IMR-90 (cell line): ENCODE results near the gene ZNF609. TPM values are rescaled to one million over a fixed set of nuclear protein-coding genes. Genes with fewer than 3 reads are reported as not detected.
A peak's percentile ranks its signal among the peaks of the same experiment; 100 is the strongest.

Experiments
- ATAC-seq: fragments of 200-7000 bp; cut with Tn5 transposase; 2 replicates; pipeline ENCODE4 v1.9.1; 2020; ENCODE audit warnings: low read depth, mild to moderate bottlenecking, moderate library complexity
- BruUV-seq: library from RNA; stranded (reverse); fragments of 400-500 nt; replicated peaks from 2 replicates; lab custom pipeline; 2021; lab: Mats Ljungman, UMichigan
- CTCF ChIA-PET: fragments of 300-600 bp; formaldehyde crosslinking; extraction: SDS; loops from one replicate; lab custom pipeline; 2021; ENCODE audit warnings: antibody characterized with exemption; lab: Yijun Ruan, JAX
- POLR2A ChIA-PET: fragments of 300-600 bp; sonication (Branson Sonifier 250); formaldehyde crosslinking; loops from one replicate; lab custom pipeline; 2022; ENCODE audit warnings: antibody characterized with exemption; ENCODE audit not compliant: unreplicated experiment; lab: Charles Lee
- DNase-seq: peaks from one replicate; pipeline ENCODE4 v3.0.0; 2013
- H2AFZ ChIP-seq: replicated peaks from 2 replicates; pipeline ENCODE3; 2013; ENCODE audit warnings: low read length, mild to moderate bottlenecking; ENCODE audit not compliant: poor library complexity
- H2AK5ac ChIP-seq: 2 replicates; pipeline ENCODE4 v1.6.1; 2013; ENCODE audit warnings: low read depth, low read length, inconsistent platforms
- H2AK9ac ChIP-seq: replicated peaks from 2 replicates; pipeline ENCODE3; 2013; ENCODE audit warnings: mild to moderate bottlenecking, low read depth, low read length, moderate library complexity; ENCODE audit not compliant: poor library complexity
- H2BK120ac ChIP-seq: 2 replicates; pipeline ENCODE4 v1.6.1; 2013; ENCODE audit warnings: low read depth, low read length, inconsistent platforms
- H2BK15ac ChIP-seq: 3 replicates; pipeline ENCODE4 v1.6.1; 2013; ENCODE audit warnings: low read depth, low read length, inconsistent platforms
- H2BK20ac ChIP-seq: 2 replicates; pipeline ENCODE4 v1.6.1; 2013; ENCODE audit warnings: low read depth, mild to moderate bottlenecking, inconsistent platforms, low read length, moderate library complexity
- H2BK5ac ChIP-seq: 2 replicates; pipeline ENCODE4 v1.6.1; 2013; ENCODE audit warnings: mild to moderate bottlenecking, low read depth, low read length, inconsistent platforms; ENCODE audit not compliant: poor library complexity, severe bottlenecking
- H3K14ac ChIP-seq: replicated peaks from 2 replicates; pipeline ENCODE4 v1.6.1; 2013; ENCODE audit warnings: low read depth, low read length, inconsistent platforms
- H3K18ac ChIP-seq: 2 replicates; pipeline ENCODE4 v1.6.1; 2013; ENCODE audit warnings: low read depth, low read length, control low read depth
- H3K23ac ChIP-seq: 2 replicates; pipeline ENCODE4 v1.6.1; 2013; ENCODE audit warnings: low read depth, low read length, inconsistent platforms
- H3K27ac ChIP-seq: 2 replicates; pipeline ENCODE4 v1.5.1; 2013; ENCODE audit warnings: mild to moderate bottlenecking, control low read depth, low read length; ENCODE audit not compliant: insufficient read depth
- H3K27me3 ChIP-seq: 2 replicates; pipeline ENCODE4 v1.6.1; 2013; ENCODE audit warnings: low read length; ENCODE audit not compliant: control insufficient read depth, insufficient read depth
- H3K36me3 ChIP-seq: 2 replicates; pipeline ENCODE4 v1.6.1; 2013; ENCODE audit warnings: low read length, mixed read lengths; ENCODE audit not compliant: control insufficient read depth, insufficient read depth
- H3K4ac ChIP-seq: 2 replicates; pipeline ENCODE4 v1.6.1; 2013; ENCODE audit warnings: low read depth, low read length, inconsistent platforms
- H3K4me1 ChIP-seq: 2 replicates; pipeline ENCODE4 v1.6.1; 2013; ENCODE audit warnings: low read length, mixed read lengths; ENCODE audit not compliant: control insufficient read depth, insufficient read depth
- H3K4me2 ChIP-seq: 2 replicates; pipeline ENCODE4 v1.6.1; 2013; ENCODE audit warnings: low read depth, mild to moderate bottlenecking, control low read depth, low read length, moderate library complexity
- H3K4me3 ChIP-seq: 2 replicates; pipeline ENCODE4 v1.5.1; 2013; ENCODE audit warnings: low read depth, mild to moderate bottlenecking, control low read depth, low read length, moderate library complexity; ENCODE audit not compliant: insufficient read depth
- H3K56ac ChIP-seq: 2 replicates; pipeline ENCODE4 v1.6.1; 2013; ENCODE audit warnings: low read length, inconsistent platforms; ENCODE audit not compliant: insufficient read depth; ENCODE audit errors: extremely low read depth
- H3K79me1 ChIP-seq, 2 experiments: 2 replicates each; pipeline ENCODE4 v1.6.1; 2013; ENCODE audit warnings: low read length in 2 of 2, inconsistent platforms in 1 of 2, low read depth in 1 of 2
- H3K9ac ChIP-seq: 2 replicates; pipeline ENCODE4 v1.6.1; 2013; ENCODE audit warnings: low read depth, low read length, control low read depth
- H3K9me1 ChIP-seq: 2 replicates; pipeline ENCODE4 v1.6.1; 2013; ENCODE audit warnings: low read length, inconsistent platforms; ENCODE audit not compliant: insufficient read depth
- H3K9me3 ChIP-seq: 2 replicates; pipeline ENCODE4 v1.6.1; 2013; ENCODE audit warnings: low read length; ENCODE audit not compliant: control insufficient read depth, insufficient read depth
- H4K20me1 ChIP-seq: 2 replicates; pipeline ENCODE4 v1.6.1; 2013; ENCODE audit warnings: low read length, inconsistent platforms; ENCODE audit not compliant: insufficient read depth
- H4K5ac ChIP-seq: 2 replicates; pipeline ENCODE4 v1.6.1; 2013; ENCODE audit warnings: mild to moderate bottlenecking, low read depth, low read length, control low read depth
- H4K8ac ChIP-seq, 2 experiments: 2 replicates each; pipeline ENCODE4 v1.6.1; 2013; ENCODE audit warnings: low read depth in 2 of 2, low read length in 2 of 2, control low read depth in 1 of 2, inconsistent platforms in 1 of 2
- H4K91ac ChIP-seq: 2 replicates; pipeline ENCODE4 v1.6.1; 2013; ENCODE audit warnings: low read depth, low read length, inconsistent platforms; ENCODE audit not compliant: insufficient read depth
- BHLHE40 ChIP-seq: fragments of 150-350 bp; IDR thresholded peaks from 2 replicates; pipeline ENCODE4 v1.6.1; 2016; ENCODE audit warnings: mild to moderate bottlenecking, low read depth, low read length
- CHD1 ChIP-seq: IDR thresholded peaks from 2 replicates; pipeline ENCODE4 v1.6.1; 2012; ENCODE audit warnings: low read depth, low read length, improper control_type of control experiment
- CTCF ChIP-seq: conservative IDR thresholded peaks from 2 replicates; pipeline ENCODE4 v1.5.1; 2012; ENCODE audit warnings: mild to moderate bottlenecking, low read depth, low read length, improper control_type of control experiment
- ELK1 ChIP-seq: fragments of 150-350 bp; IDR thresholded peaks from 2 replicates; pipeline ENCODE4 v1.6.1; 2016; ENCODE audit warnings: low read depth, mild to moderate bottlenecking, low read length, moderate library complexity, borderline replicate concordance
- FOS ChIP-seq: fragments of 150-350 bp; IDR thresholded peaks from 2 replicates; pipeline ENCODE4 v1.6.1; 2016; ENCODE audit warnings: low read depth, low read length
- MAFK ChIP-seq: IDR thresholded peaks from 2 replicates; pipeline ENCODE4 v1.6.1; 2012; ENCODE audit warnings: low read depth, low read length, improper control_type of control experiment
- MAZ ChIP-seq: IDR thresholded peaks from 2 replicates; pipeline ENCODE4 v1.6.1; 2012; ENCODE audit warnings: low read depth, mild to moderate bottlenecking, low read length, improper control_type of control experiment, moderate library complexity, borderline replicate concordance
- NFE2L2 ChIP-seq: fragments of 150-350 bp; IDR thresholded peaks from 2 replicates; pipeline ENCODE4 v1.6.1; 2016; ENCODE audit warnings: low read depth, mild to moderate bottlenecking, low read length
- POLR2A ChIP-seq: IDR thresholded peaks from 2 replicates; pipeline ENCODE4 v1.6.1; 2012; ENCODE audit warnings: mild to moderate bottlenecking, low read depth, low read length
- RAD21 ChIP-seq: IDR thresholded peaks from 2 replicates; pipeline ENCODE4 v1.6.1; 2012; ENCODE audit warnings: low read length, improper control_type of control experiment
- RCOR1 ChIP-seq: IDR thresholded peaks from 2 replicates; pipeline ENCODE4 v1.6.1; 2012; ENCODE audit warnings: mild to moderate bottlenecking, low read length, improper control_type of control experiment; ENCODE audit not compliant: insufficient replicate concordance
- RFX5 ChIP-seq: IDR thresholded peaks from 2 replicates; pipeline ENCODE4 v1.8.0; 2012; ENCODE audit warnings: low read depth, mild to moderate bottlenecking, low read length, moderate library complexity
- SMC3 ChIP-seq: fragments of 150-350 bp; IDR thresholded peaks from 2 replicates; pipeline ENCODE4 v1.6.1; 2016; ENCODE audit warnings: low read depth, mild to moderate bottlenecking, antibody characterized with exemption, low read length, moderate library complexity
- dilution Hi-C: fragments of 300-500 bp; cut with HindIII; formaldehyde crosslinking; loops from one replicate; pipeline ENCODE4 v1.14.3; 2018; ENCODE audit warnings: low sequenced_read_pairs; ENCODE audit not compliant: unreplicated experiment
- in situ Hi-C: fragments of 300-500 bp; cut with MboI; formaldehyde crosslinking; loops from 3 replicates; pipeline ENCODE4 v1.14.3; 2019; ENCODE audit warnings: low sequenced_read_pairs, inconsistent platforms, mixed read lengths
- intact Hi-C: fragments of 100-400 bp; cut with micrococcal nuclease; formaldehyde crosslinking; loops from 2 replicates; pipeline ENCODE4 v1.10.0; 2022
- polyA plus RNA-seq, 3 experiments: library from polyadenylated mRNA; depleted of rRNA; stranded (reverse); fragments of >200 nt; gene quantifications; 2 replicates each; pipeline ENCODE4 v1.2.3, GENCODE V29; 2012; ENCODE audit warnings: low replicate concordance in 1 of 3
- total RNA-seq: library from RNA; depleted of rRNA; stranded (reverse); fragments of >200 nt; gene quantifications from 2 replicates; pipeline ENCODE4 v1.2.3, GENCODE V29; 2012

ZNF609 gene
- total and polyA plus RNA-seq, 2 of the 4 experiments (the other 2 are of a cell fraction): 10.4 to 12.5 TPM

- dilution Hi-C loops: no loop called here
- Histone ChIP-seq H3K23ac (no peak overlapping the region), H2BK5ac (no peak overlapping the region), H3K14ac (no peak overlapping the region), H3K4me3 (no peak overlapping the region), H3K79me1 (peaks cover 46 to 68% of the 10 kb centered on the region in 2 experiments), H3K9me1 (peaks cover 13% of the 10 kb centered on the region), H2AK5ac (no peak overlapping the region), H4K20me1 (peaks cover 36% of the 10 kb centered on the region), H2AFZ (no peak overlapping the region), H3K18ac (no peak overlapping the region), H3K27me3 (no peaks in the 10 kb centered on the region), H3K56ac (no peak overlapping the region), H3K36me3 (peaks cover 5% of the 10 kb centered on the region), H3K4ac (no peak overlapping the region), H3K4me2 (no peak overlapping the region), H3K9me3 (no peaks in the 10 kb centered on the region), H3K4me1 (peaks cover 4% of the 10 kb centered on the region), H4K91ac (no peak overlapping the region), H2BK120ac (no peak overlapping the region), H4K5ac (no peak overlapping the region), H2BK15ac (no peak overlapping the region), H4K8ac (no peak overlapping the region), H3K9ac (no peak overlapping the region), H2BK20ac (no peak overlapping the region), H2AK9ac (no peak overlapping the region), H3K27ac (no peak overlapping the region)
- POLR2A ChIA-PET: no interaction called here
- no TSS peak for BruUV-seq
- TF ChIP-seq FOS (no peak), CTCF (no peak), ELK1 (no peak), CHD1 (no peak), MAFK (no peak), RFX5 (no peak), BHLHE40 (no peak), NFE2L2 (no peak), MAZ (no peak), RCOR1 (no peak), SMC3 (no peak), RAD21 (no peak), POLR2A (no peak)
- DNase-seq (no peak), ATAC-seq (peak; percentile 24; the same call in 1 of the 2 replicates)
- intact Hi-C loops: no loop called here
- CTCF ChIA-PET: no interaction called here
- in situ Hi-C loops: no loop called here
Observed at GRCh38 chr15:64568765-64569164, 108.4 kb downstream of the ZNF609 start.
